ENCODE measurements around the gene SUMF1.

Gene SUMF1

GRCh38 chr3:4394048-4394447, 73.0 kb downstream of the SUMF1 start:
- Mint-ChIP-seq H3K27ac (no peak overlapping the region), H3K4me3 (no peak overlapping the region), H3K27me3 (no peaks in the 10 kb centered on the region), H3K4me1 (ENCODE audit: low read depth) (peaks cover 30% of the 10 kb centered on the region), H3K36me3 (ENCODE audit: low read depth) (peaks cover 48% of the 10 kb centered on the region), H3K9me3 (peaks cover 8% of the 10 kb centered on the region)
- intact Hi-C loops (cut with micrococcal nuclease), result no loop called here

DNA sequence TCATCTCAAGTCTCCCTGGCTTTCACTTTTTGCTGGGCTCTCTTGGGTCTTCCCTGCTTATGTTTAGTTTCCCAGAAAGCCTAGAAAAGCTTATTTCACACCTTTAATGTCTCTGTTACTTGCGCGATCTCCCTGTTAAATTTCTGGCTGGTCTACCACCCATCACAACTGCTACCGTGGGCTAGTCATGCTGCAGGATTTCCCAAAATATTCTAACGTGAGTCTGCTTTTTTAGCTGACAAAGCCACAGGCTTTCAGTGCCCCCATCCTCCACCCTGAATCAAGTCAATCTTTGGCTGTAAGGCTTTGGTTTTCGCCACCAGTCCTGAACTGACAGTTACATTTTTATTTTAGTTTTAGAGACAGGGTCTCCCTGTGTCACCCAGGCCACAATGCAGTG, 74.1 kb downstream of the SUMF1 start:
- Mint-ChIP-seq H3K36me3 (ENCODE audit: low read depth) (peaks cover 48% of the 10 kb centered on the region), H3K9me3 (peaks cover 8% of the 10 kb centered on the region), H3K27me3 (no peaks in the 10 kb centered on the region), H3K4me3 (no peak overlapping the region), H3K27ac (no peak overlapping the region), H3K4me1 (ENCODE audit: low read depth) (peaks cover 32% of the 10 kb centered on the region)
- intact Hi-C loops (cut with micrococcal nuclease), result no loop called here

GRCh38 chr3:4387210-4388204, 79.6 kb downstream of the SUMF1 start:
- H3K36me3 Mint-ChIP-seq (ENCODE audit: low read depth), result peaks cover 41% of the 10 kb centered on the region
- H3K4me3 Mint-ChIP-seq, result no peak overlapping the region
- H3K27me3 Mint-ChIP-seq, result no peaks in the 10 kb centered on the region
- peaks cover 8% of the 10 kb centered on the region for H3K9me3 Mint-ChIP-seq
- intact Hi-C loops (cut with micrococcal nuclease), result no loop called here
- H3K4me1 Mint-ChIP-seq (ENCODE audit: low read depth), result peaks cover 22% of the 10 kb centered on the region
- peak overlapping the region; percentile 58 for H3K27ac Mint-ChIP-seq

GRCh38 chr3:4385201-4385600, 81.9 kb downstream of the SUMF1 start:
- Mint-ChIP-seq H3K36me3 (ENCODE audit: low read depth) (peaks cover 35% of the 10 kb centered on the region), H3K4me1 (ENCODE audit: low read depth) (peaks cover 22% of the 10 kb centered on the region), H3K27ac (no peak overlapping the region), H3K4me3 (no peak overlapping the region), H3K9me3 (peaks cover 5% of the 10 kb centered on the region), H3K27me3 (no peaks in the 10 kb centered on the region)
- intact Hi-C loops (cut with micrococcal nuclease), result no loop called here

- intact Hi-C loops (cut with micrococcal nuclease), result no loop called here
- H3K36me3 Mint-ChIP-seq (ENCODE audit: low read depth), result peaks cover 46% of the 10 kb centered on the region
Measured at GRCh38 chr3:4380013-4380412, 87.1 kb downstream of the SUMF1 start.

DNA sequence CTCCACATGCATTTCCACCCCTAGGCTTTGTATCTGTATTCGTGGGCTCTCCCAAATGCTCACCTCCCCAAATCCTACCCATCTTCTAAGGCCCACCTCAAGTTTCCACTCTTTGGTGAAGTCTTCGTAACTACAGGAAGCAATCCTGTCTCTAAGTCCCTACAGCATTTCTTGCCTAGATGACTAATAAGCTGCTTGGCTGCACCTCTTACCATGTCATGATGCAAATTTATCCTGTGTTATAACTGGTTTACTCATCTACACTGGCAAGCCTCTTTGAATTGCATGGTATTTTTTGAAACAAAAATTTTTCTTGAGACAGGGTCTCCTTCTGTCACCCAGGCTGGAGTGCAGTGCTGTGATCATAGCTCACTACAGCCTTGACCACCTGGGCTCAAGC, 90.6 kb downstream of the SUMF1 start:
- peaks cover 4% of the 10 kb centered on the region for H3K4me1 Mint-ChIP-seq (ENCODE audit: low read depth)
- H3K27me3 Mint-ChIP-seq, result no peaks in the 10 kb centered on the region
- intact Hi-C loops (cut with micrococcal nuclease), result no loop called here
- H3K9me3 Mint-ChIP-seq, result peaks cover 15% of the 10 kb centered on the region
- H3K27ac Mint-ChIP-seq, result no peak overlapping the region
- H3K36me3 Mint-ChIP-seq (ENCODE audit: low read depth), result peaks cover 67% of the 10 kb centered on the region
- H3K4me3 Mint-ChIP-seq, result no peak overlapping the region

More at GRCh38 chr3:4380013-4380412, 87.1 kb downstream of the SUMF1 start:
- Mint-ChIP-seq H3K27me3 (no peaks in the 10 kb centered on the region), H3K4me3 (no peak overlapping the region), H3K4me1 (ENCODE audit: low read depth) (peaks cover 4% of the 10 kb centered on the region), H3K9me3 (peaks cover 6% of the 10 kb centered on the region), H3K27ac (no peak overlapping the region)

GRCh38 chr3:4375911-4376310, 91.2 kb downstream of the SUMF1 start:
- Mint-ChIP-seq H3K4me3 (no peak overlapping the region), H3K27ac (no peak overlapping the region), H3K36me3 (ENCODE audit: low read depth) (peaks cover 72% of the 10 kb centered on the region), H3K27me3 (no peaks in the 10 kb centered on the region), H3K4me1 (ENCODE audit: low read depth) (peaks cover 4% of the 10 kb centered on the region), H3K9me3 (peaks cover 15% of the 10 kb centered on the region)
- intact Hi-C loops (cut with micrococcal nuclease), result no loop called here

GRCh38 chr3:4373669-4374068, 93.4 kb downstream of the SUMF1 start:
- peaks cover 73% of the 10 kb centered on the region for H3K36me3 Mint-ChIP-seq (ENCODE audit: low read depth)
- H3K4me3 Mint-ChIP-seq, result no peak overlapping the region
- no peaks in the 10 kb centered on the region for H3K27me3 Mint-ChIP-seq
- intact Hi-C loops (cut with micrococcal nuclease), result no loop called here
- H3K9me3 Mint-ChIP-seq, result peaks cover 9% of the 10 kb centered on the region
- no peaks in the 10 kb centered on the region for H3K4me1 Mint-ChIP-seq (ENCODE audit: low read depth)
- no peak overlapping the region for H3K27ac Mint-ChIP-seq

DNA sequence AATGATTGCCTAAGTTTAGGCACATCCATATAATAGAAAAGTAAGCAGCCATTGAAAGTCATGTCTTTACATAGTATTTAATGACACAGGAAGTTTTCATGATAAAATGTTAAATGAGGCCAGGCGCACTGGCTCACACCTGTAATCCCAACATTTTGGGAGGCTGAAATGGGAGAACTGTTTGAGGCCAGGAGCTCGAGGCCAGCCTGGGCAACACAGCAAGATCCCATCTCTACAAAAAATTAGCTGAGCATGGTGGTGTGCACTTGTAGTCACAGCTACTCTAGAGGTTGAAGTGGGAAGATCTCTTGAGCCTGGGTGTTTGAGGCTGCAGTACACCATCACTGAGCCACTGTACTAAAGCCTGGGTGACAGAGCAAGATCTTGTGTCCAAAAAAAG, 104.5 kb downstream of the SUMF1 start:
- intact Hi-C loops (cut with micrococcal nuclease), result no loop called here
- Mint-ChIP-seq H3K9me3 (no peaks in the 10 kb centered on the region), H3K36me3 (ENCODE audit: low read depth) (peaks cover 55% of the 10 kb centered on the region)

DNA sequence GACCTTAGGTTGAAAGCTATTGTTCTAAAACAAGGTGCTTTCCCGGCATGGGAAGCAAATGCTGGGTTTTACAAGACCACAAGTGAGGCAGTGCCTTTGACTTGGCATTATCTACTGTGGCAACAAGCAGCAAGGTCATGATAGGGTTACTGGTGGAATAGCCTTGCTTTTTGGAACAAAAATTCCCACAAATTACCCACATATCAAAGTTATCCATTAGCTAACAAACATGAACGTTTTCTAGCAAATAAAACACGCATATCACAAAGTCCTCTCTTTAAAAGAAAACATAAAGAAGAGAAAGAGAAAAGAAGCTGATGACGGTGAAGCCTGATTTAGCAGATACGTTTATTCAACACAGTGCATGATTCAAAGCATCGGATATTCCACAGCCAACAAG, 106.3 kb downstream of the SUMF1 start:
- no peaks in the 10 kb centered on the region for H3K4me1 Mint-ChIP-seq (ENCODE audit: low read depth)
- H3K27ac Mint-ChIP-seq, result no peak overlapping the region
- no peaks in the 10 kb centered on the region for H3K27me3 Mint-ChIP-seq
- peaks cover 50% of the 10 kb centered on the region for H3K36me3 Mint-ChIP-seq (ENCODE audit: low read depth)
- intact Hi-C loops (cut with micrococcal nuclease), result no loop called here
- no peaks in the 10 kb centered on the region for H3K9me3 Mint-ChIP-seq
- no peak overlapping the region for H3K4me3 Mint-ChIP-seq

More for the DNA sequence above, 104.5 kb downstream of the SUMF1 start:
- H3K4me3 Mint-ChIP-seq, result no peak overlapping the region
- H3K27me3 Mint-ChIP-seq, result no peaks in the 10 kb centered on the region
- no peak overlapping the region for H3K27ac Mint-ChIP-seq
- H3K4me1 Mint-ChIP-seq (ENCODE audit: low read depth), result no peaks in the 10 kb centered on the region

- Mint-ChIP-seq H3K27ac (no peak overlapping the region), H3K4me3 (no peak overlapping the region), H3K27me3 (no peaks in the 10 kb centered on the region), H3K4me1 (ENCODE audit: low read depth) (no peaks in the 10 kb centered on the region), H3K9me3 (no peaks in the 10 kb centered on the region), H3K36me3 (ENCODE audit: low read depth) (peaks cover 50% of the 10 kb centered on the region)
- intact Hi-C loops (cut with micrococcal nuclease), result no loop called here
Measured at GRCh38 chr3:4359805-4360502, 107.1 kb downstream of the SUMF1 start.

GRCh38 chr3:4358273-4358672, 108.8 kb downstream of the SUMF1 start:
- Mint-ChIP-seq H3K27ac (no peak overlapping the region), H3K27me3 (no peaks in the 10 kb centered on the region), H3K9me3 (no peaks in the 10 kb centered on the region), H3K4me1 (ENCODE audit: low read depth) (no peaks in the 10 kb centered on the region), H3K4me3 (no peak overlapping the region), H3K36me3 (ENCODE audit: low read depth) (peaks cover 50% of the 10 kb centered on the region)
- intact Hi-C loops (cut with micrococcal nuclease), result no loop called here

- Mint-ChIP-seq H3K4me3 (no peak overlapping the region), H3K4me1 (ENCODE audit: low read depth) (peaks cover 7% of the 10 kb centered on the region), H3K36me3 (ENCODE audit: low read depth) (peaks cover 41% of the 10 kb centered on the region), H3K27me3 (no peaks in the 10 kb centered on the region), H3K9me3 (no peaks in the 10 kb centered on the region), H3K27ac (no peak overlapping the region)
- intact Hi-C loops (cut with micrococcal nuclease), result no loop called here
Measured at GRCh38 chr3:4356546-4357410, 110.3 kb downstream of the SUMF1 start.

- no peak overlapping the region for H3K4me3 Mint-ChIP-seq
- peaks cover 13% of the 10 kb centered on the region for H3K4me1 Mint-ChIP-seq (ENCODE audit: low read depth)
- H3K27ac Mint-ChIP-seq, result no peak overlapping the region
- H3K36me3 Mint-ChIP-seq (ENCODE audit: low read depth), result peaks cover 35% of the 10 kb centered on the region
- H3K27me3 Mint-ChIP-seq, result no peaks in the 10 kb centered on the region
- intact Hi-C loops (cut with micrococcal nuclease), result no loop called here
- no peaks in the 10 kb centered on the region for H3K9me3 Mint-ChIP-seq
Measured at GRCh38 chr3:4356220-4356540, 110.9 kb downstream of the SUMF1 start.

All from dendritic cell treated with granulocyte-macrophage colony-stimulating factor and Interleukin-4, amounts not matched to agents 40 ng/mL and 50 ng/mL, for 4 days (primary cell).